HEK293T (cell line): ENCODE measurements around the gene GOLGA8A.

Experiments used
- ARNT ChIP-seq: fragments of 450-650 bp; IDR thresholded peaks from 2 replicates; pipeline ENCODE4 v1.6.1; 2017; ENCODE audit warnings: mild to moderate bottlenecking
- BHLHE40 ChIP-seq: fragments of 450-650 bp; IDR thresholded peaks from 2 replicates; pipeline ENCODE4 v1.6.1; 2016; ENCODE audit warnings: mild to moderate bottlenecking, moderate library complexity, borderline replicate concordance
- CTBP1 ChIP-seq: fragments of 450-650 bp; IDR thresholded peaks from 2 replicates; pipeline ENCODE4 v1.6.1; 2016; ENCODE audit warnings: borderline replicate concordance
- ELF4 ChIP-seq: fragments of 450-650 bp; IDR thresholded peaks from 2 replicates; pipeline ENCODE4 v1.6.1; 2017; ENCODE audit warnings: antibody characterized with exemption
- FOXA1 ChIP-seq: fragments of 450-650 bp; IDR thresholded peaks from 2 replicates; pipeline ENCODE4 v1.6.1; 2016; ENCODE audit warnings: mild to moderate bottlenecking
- FOXM1 ChIP-seq: fragments of 450-650 bp; IDR thresholded peaks from 2 replicates; pipeline ENCODE4 v1.6.1; 2017; ENCODE audit warnings: mild to moderate bottlenecking, borderline replicate concordance
- L3MBTL2 ChIP-seq: fragments of 450-650 bp; conservative IDR thresholded peaks from 2 replicates; pipeline ENCODE4 v1.6.1; 2016; ENCODE audit warnings: mild to moderate bottlenecking
- SP1 ChIP-seq: fragments of 450-650 bp; IDR thresholded peaks from 2 replicates; pipeline ENCODE4 v1.6.1; 2017
- SUZ12 ChIP-seq: fragments of 450-650 bp; IDR thresholded peaks from 2 replicates; pipeline ENCODE4 v1.6.1; 2016; ENCODE audit warnings: mild to moderate bottlenecking
- TARDBP ChIP-seq: fragments of 450-650 bp; IDR thresholded peaks from 2 replicates; pipeline ENCODE4 v1.6.1; 2016

DNA sequence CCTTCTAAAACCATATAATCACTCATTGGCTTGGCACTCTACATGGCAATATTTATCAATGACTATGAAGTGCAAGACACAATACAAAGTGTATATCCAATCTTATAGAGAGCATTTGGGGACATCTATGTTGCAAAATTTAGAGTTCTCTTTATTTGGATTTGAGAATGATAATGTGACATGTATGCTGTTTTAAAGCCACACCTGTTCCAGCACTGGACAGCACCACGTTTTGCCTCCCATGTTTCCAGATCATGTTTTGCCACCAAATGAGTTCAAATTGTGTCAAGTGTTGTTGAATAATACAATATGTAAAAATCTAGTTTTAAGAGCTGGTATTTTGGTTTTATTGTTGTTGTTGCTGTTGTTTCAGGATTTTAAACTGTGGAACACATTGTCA lies 33.3 kb upstream of the GOLGA8A start:
- TF ChIP-seq BHLHE40 (no peak), ELF4 (no peak), CTBP1 (no peak), SP1 (no peak), ARNT (no peak), SUZ12 (no peak), L3MBTL2 (no peak), FOXA1 (no peak), TARDBP (no peak), FOXM1 (no peak)
